ENCODE results near the gene TRAM2. TPM values are rescaled to one million over a fixed set of nuclear protein-coding genes. Genes with fewer than 3 reads are reported as not detected.

TRAM2 gene
- total and polyA plus RNA-seq, 2 of the 8 experiments (the other 6 are each of a cell fraction or from before 2014, with no cell fraction given) = 9.0 to 21.4 TPM

DNA sequence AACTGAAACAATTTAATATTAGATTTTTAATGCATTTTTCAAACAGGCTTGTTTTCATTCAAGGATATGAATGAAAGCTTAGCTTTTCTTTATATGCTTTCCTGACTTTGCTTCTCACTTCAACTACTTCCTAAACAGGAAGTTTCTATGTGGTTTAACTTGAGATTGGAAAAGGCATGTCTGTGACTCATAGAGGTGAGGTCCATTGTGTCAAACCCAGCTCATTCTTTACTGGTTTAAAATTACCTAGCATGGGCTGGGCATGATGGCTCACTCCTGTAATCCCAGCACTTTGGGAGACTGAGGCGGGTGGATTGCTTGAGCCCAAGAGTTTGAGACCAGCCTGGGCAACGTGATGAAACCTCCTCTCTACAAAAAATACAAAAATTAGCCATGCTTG, 122.3 kb downstream of the TRAM2 start:
- POLR2A ChIA-PET (ENCODE audit: partially characterized antibody) = interaction anchor here (0.7 kb wide), 1 partner anchor 10 kb away, joined by 4 read pairs; no protein-coding TSS in a partner anchor
- no peak for FAIRE-seq
- H2BK120ac ChIP-seq (replicated peaks; ENCODE audit: low read depth, low read length) = no peak overlapping the region

More for the DNA sequence above, 122.3 kb downstream of the TRAM2 start:
- Histone ChIP-seq H2BK20ac (ENCODE audit: low read length) (no peak overlapping the region), H3K4ac (replicated peaks; ENCODE audit: insufficient read length, low read depth, low read length) (no peak overlapping the region), H3K79me2 (ENCODE audit: control insufficient read depth in 1 of 2, insufficient read depth in 2 of 2, low read length in 2 of 2) (no peaks in the 10 kb centered on the region), H2BK5ac (ENCODE audit: low read depth, low read length) (no peak overlapping the region), H3K14ac (ENCODE audit: insufficient read length) (no peak overlapping the region), H3K79me1 (ENCODE audit: low read depth, low read length) (no peaks in the 10 kb centered on the region), H4K91ac (replicated peaks; ENCODE audit: insufficient read length, low read length) (no peak overlapping the region), H3K4me1 (replicated peaks in 1 of 4; ENCODE audit: control insufficient read depth in 3 of 4, insufficient read depth in 4 of 4, low read length in 3 of 4) (no peaks in the 10 kb centered on the region), H3K27ac (ENCODE audit: low read depth, low read length) (no peak overlapping the region), H4K8ac (ENCODE audit: extremely low read depth, insufficient read depth, low read length) (no peak overlapping the region), H2BK12ac (ENCODE audit: low read depth, low read length) (no peak overlapping the region), H3K18ac (ENCODE audit: extremely low read depth, low read length) (no peak overlapping the region), H3K27me3 (replicated peaks in 1 of 4; ENCODE audit: control insufficient read depth in 3 of 4, extremely low read depth in 1 of 4, insufficient read depth in 3 of 4, low read length in 3 of 4) (no peaks in the 10 kb centered on the region), H3K9me3 (ENCODE audit: insufficient read depth in 2 of 2, low read depth in 1 of 2, low read length in 1 of 2) (no peaks in the 10 kb centered on the region), H3K23me2 (ENCODE audit: low read depth, low read length) (no peaks in the 10 kb centered on the region), H3K56ac (replicated peaks; ENCODE audit: insufficient read length, low read depth, low read length) (no peak overlapping the region), H2AK5ac (ENCODE audit: low read depth, low read length) (no peak overlapping the region), H3K9ac (replicated peaks in 1 of 4; ENCODE audit: extremely low read depth in 1 of 4, low read depth in 3 of 4, low read length in 3 of 4) (no peak overlapping the region), H4K5ac (ENCODE audit: insufficient read length, low read depth, low read length) (no peak overlapping the region), H3K23ac (ENCODE audit: insufficient read length) (no peak overlapping the region), H4K20me1 (replicated peaks in 1 of 2; ENCODE audit: control insufficient read depth in 1 of 2, insufficient read depth in 2 of 2, low read length in 2 of 2) (no peaks in the 10 kb centered on the region), H3K4me2 (ENCODE audit: insufficient read depth in 1 of 2, low read depth in 2 of 2, low read length in 2 of 2) (no peak overlapping the region), H3K36me3 (ENCODE audit: control insufficient read depth in 2 of 4, insufficient read depth in 4 of 4, low read length in 3 of 4) (no peaks in the 10 kb centered on the region), H2BK15ac (ENCODE audit: low read length) (no peak overlapping the region), H3K4me3 (ENCODE audit: extremely low read depth in 1 of 4, insufficient read depth in 2 of 4, low read depth in 3 of 4, low read length in 4 of 4) (no peak overlapping the region), H2AFZ (ENCODE audit: low read length) (no peak overlapping the region)
- CTCF ChIA-PET (ENCODE audit: partially characterized antibody) = interaction anchor here (0.7 to 1.1 kb wide), 2 partner anchors 25 to 54 kb away, joined by 3 read pairs; no protein-coding TSS in a partner anchor
- DNase-seq (ENCODE audit: low read depth in 1 of 2, low spot score in 2 of 2) = no peak
- TF ChIP-seq ASH2L (IDR thresholded peaks at IDR 0.05; ENCODE audit: low read length) = no peak
- TF ChIP-seq CREB1 (IDR thresholded peaks at IDR 0.05) = no peak
- no peak for TF ChIP-seq TEAD4 (IDR thresholded peaks at IDR 0.05; ENCODE audit: low read depth, low read length)
- TF ChIP-seq KDM4A (IDR thresholded peaks at IDR 0.05; ENCODE audit: low read depth, low read length, severe bottlenecking) = no peak
- TF ChIP-seq ZNF274 (IDR thresholded peaks at IDR 0.05; ENCODE audit: borderline replicate concordance, extremely low read depth, low read length) = no peak
- no peak for TF ChIP-seq SP4 (IDR thresholded peaks at IDR 0.05; ENCODE audit: low read length)
- TF ChIP-seq KDM1A (IDR thresholded peaks at IDR 0.05; ENCODE audit: borderline replicate concordance, low read length) = no peak
- TF ChIP-seq GABPA (IDR thresholded peaks at IDR 0.05; ENCODE audit: borderline replicate concordance, insufficient read depth, low read length) = no peak
- whole genome bisulfite sequencing, 2 experiments (ENCODE audit: extremely low coverage in 1 of 2, insufficient coverage in 1 of 2, insufficient read length in 1 of 2, insufficient replicate concordance in 2 of 2, low coverage in 1 of 2, low lambda C conversion rate in 2 of 2, missing lambda C conversion rate in 1 of 2) = 59% methylated on average over 2 of the region's 2 CpGs; no CpG with 5 or more reads in 1 of the 2 experiments
